Stimulated activated naive B cell treated with anti-CD40 and anti-IgM and Interleukin-4, amounts not matched to agents 10 μg/mL and 1 μg/mL and 100 μg/mL, for 72 hours (primary cell): ENCODE data around the gene RECQL.
A peak's percentile ranks its signal among the peaks of the same experiment; 100 is the strongest.
"Not testable (repeated sequence)": the region's sequence is repeated elsewhere in the genome, so short reads cannot be mapped to it uniquely, and the experiment has no call there.

Experiments used
- ATAC-seq, 2 donors: fragments of 150-1000 bp; cut with Tn5 transposase; replicated peaks; 2 replicates each; pipeline ENCODE4 v1.10.0; 2021; ENCODE audit warnings: moderate library complexity in 1 of 2
- DNase-seq: peaks from one replicate; pipeline ENCODE4 v3.0.0; 2021
- H3K27ac Mint-ChIP-seq: one replicate; pipeline ENCODE4 v1.8.0; 2022; ENCODE audit warnings: mild to moderate bottlenecking, mixed read lengths
- H3K27me3 Mint-ChIP-seq, 2 donors: one replicate each; pipeline ENCODE4 v1.8.0; 2022; ENCODE audit warnings: mixed read lengths in 2 of 2
- H3K36me3 Mint-ChIP-seq, 2 donors: one replicate each; pipeline ENCODE4 v1.8.0; 2022; ENCODE audit warnings: mixed read lengths in 2 of 2, mild to moderate bottlenecking in 1 of 2
- H3K4me1 Mint-ChIP-seq, 2 donors: one replicate each; pipeline ENCODE4 v1.8.0; 2022; ENCODE audit warnings: mixed read lengths in 2 of 2, mild to moderate bottlenecking in 1 of 2
- H3K4me3 Mint-ChIP-seq, 2 donors: one replicate each; pipeline ENCODE4 v1.8.0; 2022; ENCODE audit warnings: mild to moderate bottlenecking in 2 of 2, mixed read lengths in 2 of 2, moderate library complexity in 1 of 2
- H3K9me3 Mint-ChIP-seq, 2 donors: one replicate each; pipeline ENCODE4 v1.8.0; 2022; ENCODE audit warnings: mixed read lengths in 2 of 2, mild to moderate bottlenecking in 1 of 2

Gene RECQL

DNA sequence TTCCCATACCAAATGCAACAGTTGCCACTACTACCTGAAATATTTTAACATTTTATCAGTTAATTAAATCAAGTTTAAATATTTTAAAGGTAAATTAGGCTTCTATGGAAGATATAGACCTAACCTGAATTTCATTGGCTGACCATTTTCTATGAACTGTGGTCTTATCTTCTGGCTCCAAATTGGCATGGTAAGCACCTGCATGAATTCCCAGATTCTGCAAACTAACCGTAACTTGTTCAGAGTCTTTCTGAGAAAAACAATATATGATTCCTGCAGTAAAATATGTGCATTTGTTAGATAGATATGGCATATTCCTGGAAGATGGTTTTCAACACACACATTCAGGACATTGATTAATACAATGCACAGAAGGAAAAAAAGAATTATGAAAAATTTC is 25.9 kb downstream of the RECQL start:
- DNase-seq (no peak), ATAC-seq (no peak)
- Mint-ChIP-seq H3K4me1 (peaks cover 0 to 5% of the 10 kb centered on the region in 2 donors), H3K36me3 (peaks cover 12 to 20% of the 10 kb centered on the region in 2 donors), H3K4me3 (no peak overlapping the region), H3K27ac (no peak overlapping the region), H3K9me3 (no peaks in the 10 kb centered on the region), H3K27me3 (no peaks in the 10 kb centered on the region)

- Mint-ChIP-seq H3K9me3 (no peaks in the 10 kb centered on the region), H3K27ac (no peak overlapping the region), H3K4me1 (peaks cover 0 to 5% of the 10 kb centered on the region in 2 donors), H3K36me3 (peaks cover 15 to 26% of the 10 kb centered on the region in 2 donors), H3K27me3 (no peaks in the 10 kb centered on the region), H3K4me3 (no peak overlapping the region)
- no peak for ATAC-seq
- DNase-seq, result no peak
Observed at GRCh38 chr12:21472197-21472823, 29.1 kb downstream of the RECQL start.

DNA sequence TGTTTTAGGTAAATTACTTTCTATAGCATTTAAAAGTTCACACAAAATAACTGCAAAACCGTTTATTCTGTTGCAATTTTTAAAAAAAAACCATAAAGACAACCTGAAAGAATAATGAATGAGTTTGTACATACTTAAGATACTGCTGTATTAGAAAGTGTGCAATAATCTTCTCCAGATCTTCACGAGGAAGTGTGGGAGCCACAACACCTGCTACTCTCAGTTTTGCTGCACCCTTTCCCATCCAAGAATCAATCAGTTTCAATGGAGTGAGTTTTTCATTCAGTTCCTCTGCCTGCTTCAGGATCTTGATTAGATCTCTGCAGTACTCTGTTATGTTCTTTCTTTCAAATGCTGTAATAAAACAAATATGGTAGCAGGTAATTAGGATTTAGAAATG is 30.1 kb downstream of the RECQL start:
- H3K27me3 Mint-ChIP-seq, result no peaks in the 10 kb centered on the region
- DNase-seq, result no peak
- peaks cover 16 to 30% of the 10 kb centered on the region in 2 donors for H3K36me3 Mint-ChIP-seq
- no peaks in the 10 kb centered on the region for H3K9me3 Mint-ChIP-seq
- H3K4me3 Mint-ChIP-seq, result no peak overlapping the region
- H3K27ac Mint-ChIP-seq, result no peak overlapping the region
- no peak for ATAC-seq
- H3K4me1 Mint-ChIP-seq, result peaks cover 2 to 5% of the 10 kb centered on the region in 2 donors

DNA sequence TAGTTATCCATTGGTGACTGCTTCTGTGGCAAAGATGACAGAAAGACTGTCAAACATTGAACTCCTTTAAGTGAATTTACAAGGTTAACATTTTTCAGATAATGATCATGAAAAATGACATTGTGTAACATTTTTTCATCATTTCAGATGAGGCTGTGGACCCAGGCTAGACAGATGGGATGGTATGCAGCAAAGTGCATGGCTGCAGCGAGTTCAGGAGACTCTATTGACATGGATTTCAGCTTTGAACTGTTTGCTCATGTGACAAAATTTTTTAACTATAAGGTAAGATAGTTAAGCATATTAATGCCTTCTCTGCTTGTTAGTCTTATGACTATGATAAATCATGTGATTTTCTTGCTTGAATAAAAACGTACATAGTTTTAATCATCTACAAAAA is 34.1 kb downstream of the RECQL start:
- not testable (repeated sequence) for H3K4me3 Mint-ChIP-seq, ATAC-seq, H3K4me1 Mint-ChIP-seq, DNase-seq, H3K9me3 Mint-ChIP-seq, H3K27me3 Mint-ChIP-seq, H3K27ac Mint-ChIP-seq
- peaks cover 27 to 41% of the 10 kb centered on the region in 2 donors for H3K36me3 Mint-ChIP-seq

DNA sequence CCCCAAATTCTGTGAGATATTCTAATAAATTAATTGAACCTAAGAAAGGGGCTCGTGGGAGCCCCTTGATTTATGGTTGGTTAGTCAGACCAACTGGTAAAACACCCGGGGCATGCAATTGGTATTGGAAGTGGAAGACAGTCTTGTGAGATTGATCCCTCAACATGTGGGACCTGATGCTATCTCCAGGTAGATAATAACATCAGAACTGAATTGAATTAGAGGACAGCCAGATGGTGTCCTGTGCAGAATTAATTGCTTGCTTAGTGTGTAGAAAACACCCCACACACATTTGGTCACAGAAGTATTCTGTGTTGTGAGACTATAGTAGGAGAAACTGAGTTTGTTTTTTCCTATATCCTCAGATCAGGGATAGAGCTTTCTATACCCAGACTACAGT is 42.0 kb downstream of the RECQL start:
- H3K9me3 Mint-ChIP-seq, result no peaks in the 10 kb centered on the region
- DNase-seq (no peak), ATAC-seq (no peak)
- peak overlapping the region; percentile 6 for H3K27ac Mint-ChIP-seq
- peaks cover 27 to 41% of the 10 kb centered on the region in 2 donors for H3K36me3 Mint-ChIP-seq
- H3K27me3 Mint-ChIP-seq, result no peaks in the 10 kb centered on the region
- no peaks in the 10 kb centered on the region for H3K4me1 Mint-ChIP-seq
- H3K4me3 Mint-ChIP-seq, result no peak overlapping the region

- H3K4me3 Mint-ChIP-seq, result no peak overlapping the region
- peaks cover 25 to 34% of the 10 kb centered on the region in 2 donors for H3K36me3 Mint-ChIP-seq
- H3K27ac Mint-ChIP-seq, result no peak overlapping the region
- no peak for ATAC-seq
- peaks cover 0 to 2% of the 10 kb centered on the region in 2 donors for H3K4me1 Mint-ChIP-seq
- DNase-seq, result no peak
- H3K9me3 Mint-ChIP-seq, result no peaks in the 10 kb centered on the region
- H3K27me3 Mint-ChIP-seq, result no peaks in the 10 kb centered on the region
Observed at GRCh38 chr12:21456291-21456780, 45.1 kb downstream of the RECQL start.

- DNase-seq (no peak), ATAC-seq (no peak)
- Mint-ChIP-seq H3K4me1 (peaks cover 0 to 2% of the 10 kb centered on the region in 2 donors), H3K27ac (no peak overlapping the region), H3K4me3 (no peak overlapping the region), H3K27me3 (no peaks in the 10 kb centered on the region), H3K36me3 (peaks cover 24 to 33% of the 10 kb centered on the region in 2 donors), H3K9me3 (no peaks in the 10 kb centered on the region)
Observed at GRCh38 chr12:21453312-21453852, 48.1 kb downstream of the RECQL start.

GRCh38 chr12:21451529-21451928 is 49.9 kb downstream of the RECQL start:
- DNase-seq (no peak), ATAC-seq (no peak)
- no peaks in the 10 kb centered on the region for H3K27me3 Mint-ChIP-seq
- no peak overlapping the region for H3K27ac Mint-ChIP-seq
- H3K4me1 Mint-ChIP-seq, result peaks cover 0 to 2% of the 10 kb centered on the region in 2 donors
- peaks cover 19 to 23% of the 10 kb centered on the region in 2 donors for H3K36me3 Mint-ChIP-seq
- H3K9me3 Mint-ChIP-seq, result no peaks in the 10 kb centered on the region
- H3K4me3 Mint-ChIP-seq, result no peak overlapping the region

GRCh38 chr12:21444193-21445146 is 57.0 kb downstream of the RECQL start:
- H3K4me1 Mint-ChIP-seq, result peaks cover 10 to 20% of the 10 kb centered on the region in 2 donors
- no peaks in the 10 kb centered on the region for H3K9me3 Mint-ChIP-seq
- H3K36me3 Mint-ChIP-seq, result peaks cover 29 to 38% of the 10 kb centered on the region in 2 donors
- DNase-seq, result no peak
- no peak for ATAC-seq
- no peak overlapping the region for H3K27ac Mint-ChIP-seq
- H3K27me3 Mint-ChIP-seq, result no peaks in the 10 kb centered on the region
- no peak overlapping the region for H3K4me3 Mint-ChIP-seq

DNA sequence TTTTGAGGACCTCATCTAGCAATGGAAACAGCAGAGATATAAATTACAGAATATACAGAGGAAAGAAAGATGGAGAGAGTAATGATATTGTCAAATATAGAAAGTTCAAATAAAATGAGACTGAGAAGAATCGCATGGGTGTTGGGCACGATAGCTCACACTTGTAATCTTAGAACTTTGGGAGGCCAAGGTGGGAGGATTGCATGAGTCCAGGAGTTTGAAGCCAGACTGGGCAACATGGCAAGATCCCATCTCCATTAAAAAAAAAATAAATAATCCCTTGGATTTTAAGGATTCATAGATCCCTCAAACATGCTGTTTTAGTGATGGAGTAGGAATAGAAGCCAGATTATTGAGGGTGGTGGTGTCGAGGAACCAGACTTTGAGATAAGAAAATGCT is 62.1 kb downstream of the RECQL start:
- Mint-ChIP-seq H3K36me3 (peaks cover 13 to 19% of the 10 kb centered on the region in 2 donors), H3K4me1 (peaks cover 20 to 30% of the 10 kb centered on the region in 2 donors), H3K9me3 (no peaks in the 10 kb centered on the region)

DNA sequence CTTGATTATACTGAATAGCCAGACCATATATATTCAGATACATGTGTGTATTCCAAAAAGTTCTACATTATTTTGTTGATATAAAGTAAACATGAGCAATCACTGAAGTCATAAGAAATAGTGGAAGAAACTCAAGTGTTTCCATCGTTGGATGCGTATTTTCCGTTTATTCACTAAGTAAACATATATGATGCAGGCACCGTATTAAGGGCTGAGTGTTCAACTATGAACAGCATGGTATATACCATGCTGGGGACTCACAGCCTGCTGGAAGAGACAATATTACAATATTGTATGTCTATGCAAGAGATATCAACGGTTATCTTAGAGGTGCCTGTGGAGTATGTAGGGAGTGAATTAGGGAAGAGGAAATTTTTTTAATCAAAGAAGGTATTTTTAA is 62.8 kb downstream of the RECQL start:
- peak overlapping the region; percentile 98 for H3K27ac Mint-ChIP-seq
- peaks cover 20 to 30% of the 10 kb centered on the region in 2 donors for H3K4me1 Mint-ChIP-seq
- ATAC-seq (no peak), DNase-seq (no peak)
- H3K4me3 Mint-ChIP-seq, result peak overlapping the region; percentile 94 to 98
- H3K36me3 Mint-ChIP-seq, result peaks cover 13 to 19% of the 10 kb centered on the region in 2 donors
- peaks cover 0 to 13% of the 10 kb centered on the region in 2 donors for H3K27me3 Mint-ChIP-seq
- no peaks in the 10 kb centered on the region for H3K9me3 Mint-ChIP-seq

More for the DNA sequence above, 62.1 kb downstream of the RECQL start:
- Mint-ChIP-seq H3K4me3 (peak overlapping the region in 1 of 2 donors; percentile 98), H3K27me3 (peaks cover 0 to 10% of the 10 kb centered on the region in 2 donors), H3K27ac (peak overlapping the region; percentile 15)
- ATAC-seq (no peak), DNase-seq (no peak)

DNA sequence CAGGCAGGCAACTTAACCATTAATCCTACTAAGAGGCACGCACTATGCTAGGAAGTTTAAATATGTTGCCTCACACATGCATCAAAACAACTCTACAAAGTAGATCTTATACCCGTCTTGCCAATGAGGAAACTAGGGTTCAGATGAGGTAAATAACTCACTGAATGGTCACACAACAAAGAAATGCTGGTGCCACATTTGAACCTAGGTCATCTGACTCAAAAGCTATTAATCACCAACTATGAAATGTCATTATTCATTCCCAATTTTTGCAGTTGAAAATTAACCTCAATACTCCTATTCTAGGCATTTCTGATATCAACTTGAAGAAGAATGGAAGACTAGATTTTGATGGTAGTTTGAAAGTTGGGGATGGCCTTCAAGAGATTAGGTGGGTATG is 66.7 kb downstream of the RECQL start:
- ATAC-seq, result no peak
- Mint-ChIP-seq H3K36me3 (peaks cover 0 to 7% of the 10 kb centered on the region in 2 donors), H3K27me3 (peaks cover 13 to 35% of the 10 kb centered on the region in 2 donors), H3K4me1 (peaks cover 12 to 13% of the 10 kb centered on the region in 2 donors), H3K9me3 (peaks cover 0 to 4% of the 10 kb centered on the region in 2 donors), H3K27ac (no peak overlapping the region), H3K4me3 (no peak overlapping the region)
- DNase-seq, result no peak

DNA sequence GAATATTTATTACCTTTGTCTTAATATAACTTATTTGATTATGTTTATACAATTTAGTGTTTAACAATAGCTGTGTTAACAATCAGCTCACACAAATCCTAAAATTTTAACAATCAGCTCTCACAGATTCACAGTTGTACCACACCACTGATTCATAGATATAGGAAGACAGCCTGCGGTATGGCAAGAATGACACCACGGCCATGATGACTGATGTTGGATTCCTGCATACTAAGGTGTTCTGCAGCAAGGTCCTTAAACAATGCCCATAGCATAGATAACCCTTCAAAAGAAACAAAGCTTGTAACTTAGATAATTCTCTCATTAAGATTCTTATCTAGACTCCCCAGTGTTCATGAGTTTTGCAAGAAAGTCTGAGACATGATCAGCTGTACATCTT is 67.9 kb downstream of the RECQL start:
- Mint-ChIP-seq H3K9me3 (peaks cover 0 to 4% of the 10 kb centered on the region in 2 donors), H3K27ac (no peak overlapping the region), H3K4me3 (no peak overlapping the region), H3K4me1 (peaks cover under 1 to 3% of the 10 kb centered on the region in 2 donors), H3K36me3 (no peaks in the 10 kb centered on the region), H3K27me3 (peaks cover 13 to 35% of the 10 kb centered on the region in 2 donors)
- DNase-seq, result no peak
- no peak for ATAC-seq

DNA sequence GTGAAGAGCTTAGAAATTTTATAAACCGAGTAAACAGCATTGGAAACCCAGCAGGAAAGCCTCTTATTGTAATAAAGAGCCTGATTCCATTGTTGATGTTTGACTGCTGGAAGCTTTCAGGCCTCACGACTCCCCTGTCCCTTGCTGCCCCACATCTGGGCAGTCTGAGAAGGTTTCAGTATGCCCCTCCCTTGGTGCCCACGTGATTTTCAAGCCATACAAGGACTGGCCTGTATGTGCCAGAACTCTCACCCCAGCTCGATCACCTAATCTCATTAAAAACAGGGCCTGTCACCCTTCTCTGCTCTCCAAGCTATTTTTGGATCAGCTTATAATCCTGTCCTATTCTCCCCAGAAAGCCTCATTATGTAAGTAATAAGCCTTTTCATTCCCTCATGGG is 71.4 kb downstream of the RECQL start:
- no peak overlapping the region for H3K4me3 Mint-ChIP-seq

More for the DNA sequence above, 71.4 kb downstream of the RECQL start:
- Mint-ChIP-seq H3K36me3 (no peaks in the 10 kb centered on the region), H3K4me1 (no peaks in the 10 kb centered on the region), H3K27me3 (peaks cover 24 to 35% of the 10 kb centered on the region in 2 donors), H3K9me3 (peaks cover 0 to 4% of the 10 kb centered on the region in 2 donors), H3K27ac (no peak overlapping the region)
- DNase-seq (no peak), ATAC-seq (no peak)
